ENCODE data around the gene ADGRA1.

DNA sequence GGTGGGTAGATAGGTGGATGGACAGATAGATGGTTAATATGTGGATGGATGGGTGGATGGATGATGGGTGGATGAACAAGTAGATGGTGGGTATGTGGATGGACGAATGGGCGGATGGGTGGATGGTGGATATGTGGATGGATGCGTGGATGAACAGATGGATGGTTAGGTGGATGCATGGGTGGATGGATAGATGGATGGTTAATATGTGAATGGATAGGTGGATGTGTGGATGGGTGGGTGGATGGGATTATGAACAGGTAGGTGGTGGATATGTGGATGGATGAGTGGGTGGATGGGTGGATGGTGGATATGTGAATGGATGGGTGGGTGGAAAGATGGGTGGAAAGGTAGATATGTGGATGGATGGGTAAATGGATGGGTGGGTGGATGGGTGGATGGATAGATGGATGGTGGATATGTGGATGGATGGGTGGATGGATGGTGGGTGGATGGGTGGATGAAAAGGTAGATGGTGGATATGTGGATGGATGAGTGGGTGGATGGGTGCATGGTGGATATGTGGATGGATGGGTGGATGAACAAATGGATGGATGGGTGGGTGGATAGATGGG, 87.1 kb downstream of the ADGRA1 start:
- TF ChIP-seq POLR2AphosphoS2 (conservative IDR thresholded peaks at IDR 0.05; ENCODE audit: low read length) (no peak), RCOR1 (IDR thresholded peaks at IDR 0.05; ENCODE audit: low read depth, low read length) (no peak), FOSL2 (IDR thresholded peaks at IDR 0.05) (no peak), FOSL2 (CRISPR knock-in tag; IDR thresholded peaks at IDR 0.05) (no peak), CHD2 (IDR thresholded peaks at IDR 0.05; ENCODE audit: low read length, partially characterized antibody) (no peak), ZFP36 (IDR thresholded peaks at IDR 0.05; ENCODE audit: borderline replicate concordance, partially characterized antibody) (no peak), JUNB (IDR thresholded peaks at IDR 0.05) (no peak), RFX5 (IDR thresholded peaks at IDR 0.05) (no peak), ZSCAN20 (CRISPR knock-in tag; IDR thresholded peaks at IDR 0.05) (no peak), CEBPB (IDR thresholded peaks at IDR 0.05) (no peak), POLR2A (IDR thresholded peaks at IDR 0.05; ENCODE audit: low read length) (no peak), RAD21 (conservative IDR thresholded peaks at IDR 0.05 in 1 of 2, IDR thresholded peaks at IDR 0.05 in 1 of 2) (no peak), PHF8 (IDR thresholded peaks at IDR 0.05; ENCODE audit: borderline replicate concordance, low read depth) (no peak)
- TF ChIP-seq, protein P1, sequence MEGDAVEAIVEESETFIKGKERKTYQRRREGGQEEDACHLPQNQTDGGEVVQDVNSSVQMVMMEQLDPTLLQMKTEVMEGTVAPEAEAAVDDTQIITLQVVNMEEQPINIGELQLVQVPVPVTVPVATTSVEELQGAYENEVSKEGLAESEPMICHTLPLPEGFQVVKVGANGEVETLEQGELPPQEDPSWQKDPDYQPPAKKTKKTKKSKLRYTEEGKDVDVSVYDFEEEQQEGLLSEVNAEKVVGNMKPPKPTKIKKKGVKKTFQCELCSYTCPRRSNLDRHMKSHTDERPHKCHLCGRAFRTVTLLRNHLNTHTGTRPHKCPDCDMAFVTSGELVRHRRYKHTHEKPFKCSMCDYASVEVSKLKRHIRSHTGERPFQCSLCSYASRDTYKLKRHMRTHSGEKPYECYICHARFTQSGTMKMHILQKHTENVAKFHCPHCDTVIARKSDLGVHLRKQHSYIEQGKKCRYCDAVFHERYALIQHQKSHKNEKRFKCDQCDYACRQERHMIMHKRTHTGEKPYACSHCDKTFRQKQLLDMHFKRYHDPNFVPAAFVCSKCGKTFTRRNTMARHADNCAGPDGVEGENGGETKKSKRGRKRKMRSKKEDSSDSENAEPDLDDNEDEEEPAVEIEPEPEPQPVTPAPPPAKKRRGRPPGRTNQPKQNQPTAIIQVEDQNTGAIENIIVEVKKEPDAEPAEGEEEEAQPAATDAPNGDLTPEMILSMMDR (IDR thresholded peaks at IDR 0.05): no peak
